Aorta (tissue), 5 donors: ENCODE measurements around the gene ZMYM2. TPM values are rescaled to one million over a fixed set of nuclear protein-coding genes. Genes with fewer than 3 reads are reported as not detected.
"Not testable (repeated sequence)": the region's sequence is repeated elsewhere in the genome, so short reads cannot be mapped to it uniquely, and the experiment has no call there.

Experiments
- ATAC-seq: fragments of 200-7000 bp; cut with Tn5 transposase; one replicate; pipeline ENCODE4 v1.9.1; 2022; ENCODE audit warnings: moderate library complexity; ENCODE audit not compliant: low FRiP score
- DNase-seq, 2 donors: peaks; one replicate each; pipeline ENCODE4 v3.0.0-alpha.2; 2020
- H3K27ac ChIP-seq, 2 donors: one replicate each; pipeline ENCODE4 v1.5.1; 2013; ENCODE audit warnings: low read length in 2 of 2, mild to moderate bottlenecking in 2 of 2, moderate library complexity in 2 of 2, control low read depth in 1 of 2, inconsistent platforms in 1 of 2, low read depth in 1 of 2
- H3K27me3 ChIP-seq, 2 donors: one replicate each; pipeline ENCODE4 v1.6.1; 2013; ENCODE audit warnings: control low read depth in 1 of 2, low read length in 1 of 2, mild to moderate bottlenecking in 1 of 2, moderate library complexity in 1 of 2; ENCODE audit not compliant: insufficient read depth in 2 of 2, control insufficient read depth in 1 of 2
- H3K36me3 ChIP-seq, 2 donors: one replicate each; pipeline ENCODE4 v1.6.1; 2013; ENCODE audit warnings: control low read depth in 1 of 2, low read length in 1 of 2, mild to moderate bottlenecking in 1 of 2; ENCODE audit not compliant: insufficient read depth in 2 of 2, control insufficient read depth in 1 of 2
- H3K4me1 ChIP-seq, 2 donors: one replicate each; pipeline ENCODE4 v1.6.1; 2013; ENCODE audit warnings: low read length in 2 of 2, control low read depth in 1 of 2, mild to moderate bottlenecking in 1 of 2, moderate library complexity in 1 of 2; ENCODE audit not compliant: insufficient read depth in 2 of 2, control insufficient read depth in 1 of 2
- H3K4me3 ChIP-seq, 2 donors: one replicate each; pipeline ENCODE4 v1.5.1; 2013; ENCODE audit warnings: low read length in 2 of 2, control low read depth in 1 of 2, mild to moderate bottlenecking in 1 of 2
- H3K9me3 ChIP-seq: one replicate; pipeline ENCODE4 v1.6.1; 2013; ENCODE audit warnings: mild to moderate bottlenecking, low read length; ENCODE audit not compliant: control insufficient read depth
- WGBS, 2 donors: extraction: QIAGEN DNeasy Blood & Tissue Kit; methylation state at CpG; one replicate each; pipeline ENCODE4 v1.1.7; 2013; 5-methylcytosine and 5-hydroxymethylcytosine counted together
- intact Hi-C, 2 donors: fragments of 100-400 bp; cut with DNase I; formaldehyde crosslinking; loops; one replicate each; pipeline versions ENCODE4 v1.14.2 to v1.15.0; 2022
- polyA plus RNA-seq, 2 donors: library from polyadenylated mRNA; stranded (reverse); fragments of 200-250 nt; gene quantifications; one replicate each; pipeline ENCODE4 v1.2.3, GENCODE V29; 2013
- total RNA-seq, 2 donors: library from RNA; stranded (reverse); fragmentation: NEBNext Ultra II Directional; extraction: Animal tissue kit (Norgen Biotek cat#: 25700); gene quantifications; one replicate each; pipeline ENCODE4 v1.2.1, GENCODE V29; 2021
- donor health status: healthy with polysubstance abuse.
- donor health status: Bipolar disorder and iron deficiency.
- donor health status: DM: no; HTN: no; CAD: no.
- donor health status: DM: no; HTN: no; CAD: no.
- donor health status: DM: yes; HTN: yes; CAD: no.

The ZMYM2 gene
- total and polyA plus RNA-seq, 4 donors, result 12.9 to 118 (median 56.8) TPM

GRCh38 chr13:19974498-19975009, 16.0 kb downstream of the ZMYM2 start:
- H3K36me3 ChIP-seq, H3K27ac ChIP-seq, H3K4me3 ChIP-seq, H3K27me3 ChIP-seq, H3K9me3 ChIP-seq, H3K4me1 ChIP-seq, DNase-seq, intact Hi-C loops, ATAC-seq: not testable (repeated sequence)
- WGBS, 2 donors, result 63 to 73% methylated on average over 7 of the region's 7 CpGs

- Histone ChIP-seq H3K27ac (no peak overlapping the region), H3K4me1 (no peaks in the 10 kb centered on the region), H3K4me3 (no peak overlapping the region), H3K27me3 (no peaks in the 10 kb centered on the region), H3K36me3 (peaks cover 0 to 5% of the 10 kb centered on the region in 2 donors), H3K9me3 (peaks cover 3% of the 10 kb centered on the region)
- intact Hi-C loops, result no loop called here
- DNase-seq (no peak), ATAC-seq (no peak)
- WGBS, 2 donors, result 84 to 97% methylated on average over 4 of the region's 4 CpGs
These were observed 20.4 kb downstream of the ZMYM2 start for GRCh38 chr13:19978831-19979437.

- H3K9me3 ChIP-seq, result peaks cover 3% of the 10 kb centered on the region
- peaks cover 0 to 2% of the 10 kb centered on the region in 2 donors for H3K4me1 ChIP-seq
- WGBS, 2 donors, result 88 to 89% methylated on average over 3 of the region's 3 CpGs
- no peak overlapping the region for H3K27ac ChIP-seq
- intact Hi-C loops, result loop anchor here in 1 of 2 donors (10.0 kb wide), 2 partner anchors 73 to 183 kb away; partner anchors contain the start of gene GJA3
- DNase-seq (no peak), ATAC-seq (no peak)
- H3K27me3 ChIP-seq, result no peaks in the 10 kb centered on the region
- H3K4me3 ChIP-seq, result no peak overlapping the region
- peaks cover 0 to 5% of the 10 kb centered on the region in 2 donors for H3K36me3 ChIP-seq
These were observed 23.2 kb downstream of the ZMYM2 start for GRCh38 chr13:19981685-19982238.

- no peak overlapping the region for H3K27ac ChIP-seq
- peaks cover 0 to 5% of the 10 kb centered on the region in 2 donors for H3K36me3 ChIP-seq
- peaks cover 3% of the 10 kb centered on the region for H3K9me3 ChIP-seq
- H3K4me1 ChIP-seq, result peaks cover 0 to 2% of the 10 kb centered on the region in 2 donors
- 86% methylated on average over 5 of the region's 5 CpGs for WGBS, 2 donors
- intact Hi-C loops, result loop anchor here in 1 of 2 donors (10.0 kb wide), 2 partner anchors 72 to 182 kb away; partner anchors contain the start of gene GJA3
- no peak for DNase-seq
- H3K27me3 ChIP-seq, result no peaks in the 10 kb centered on the region
- no peak overlapping the region for H3K4me3 ChIP-seq
- no peak for ATAC-seq
These were observed 24.0 kb downstream of the ZMYM2 start for GRCh38 chr13:19982447-19983043.

- Histone ChIP-seq H3K27ac (no peak overlapping the region), H3K9me3 (no peaks in the 10 kb centered on the region), H3K36me3 (peaks cover 0 to 2% of the 10 kb centered on the region in 2 donors), H3K4me3 (no peak overlapping the region), H3K27me3 (no peaks in the 10 kb centered on the region), H3K4me1 (peaks cover 0 to 2% of the 10 kb centered on the region in 2 donors)
- DNase-seq, result no peak
- WGBS, 2 donors, result 54 to 57% methylated on average over 5 of the region's 5 CpGs
- ATAC-seq, result no peak
- intact Hi-C loops, result loop anchor here in 1 of 2 donors (10.0 kb wide), 2 partner anchors 70 to 180 kb away; partner anchors contain the start of gene GJA3
These were observed 26.1 kb downstream of the ZMYM2 start for GRCh38 chr13:19984430-19985218.

GRCh38 chr13:19985219-19985556, 26.7 kb downstream of the ZMYM2 start:
- Histone ChIP-seq H3K27ac (no peak overlapping the region), H3K4me3 (no peak overlapping the region), H3K27me3 (no peaks in the 10 kb centered on the region), H3K4me1 (peaks cover 0 to 2% of the 10 kb centered on the region in 2 donors), H3K9me3 (no peaks in the 10 kb centered on the region), H3K36me3 (peaks cover 0 to 2% of the 10 kb centered on the region in 2 donors)
- no peak for DNase-seq
- ATAC-seq, result no peak
- intact Hi-C loops, result loop anchor here in 1 of 2 donors (10.0 kb wide), 2 partner anchors 70 to 180 kb away; partner anchors contain the start of gene GJA3
- 42 to 60% methylated on average over 2 of the region's 2 CpGs for WGBS, 2 donors

GRCh38 chr13:19991531-19991930, 33.0 kb downstream of the ZMYM2 start:
- no peaks in the 10 kb centered on the region for H3K4me1 ChIP-seq
- no peak overlapping the region for H3K27ac ChIP-seq
- 74 to 85% methylated on average over 2 of the region's 2 CpGs for WGBS, 2 donors
- peaks cover 0 to 5% of the 10 kb centered on the region in 2 donors for H3K36me3 ChIP-seq
- H3K9me3 ChIP-seq, result no peaks in the 10 kb centered on the region
- no peaks in the 10 kb centered on the region for H3K27me3 ChIP-seq
- DNase-seq (no peak), ATAC-seq (no peak)
- intact Hi-C loops, result no loop called here
- no peak overlapping the region for H3K4me3 ChIP-seq

GRCh38 chr13:19993024-19993423, 34.5 kb downstream of the ZMYM2 start:
- intact Hi-C loops, result no loop called here
- 87 to 93% methylated on average over 4 of the region's 4 CpGs for WGBS, 2 donors
- H3K4me1 ChIP-seq, result no peaks in the 10 kb centered on the region
- no peak overlapping the region for H3K27ac ChIP-seq
- ATAC-seq, result no peak
- H3K36me3 ChIP-seq, result peaks cover 0 to 5% of the 10 kb centered on the region in 2 donors
- H3K4me3 ChIP-seq, result no peak overlapping the region
- no peaks in the 10 kb centered on the region for H3K27me3 ChIP-seq
- no peak for DNase-seq
- no peaks in the 10 kb centered on the region for H3K9me3 ChIP-seq
